ENCODE results near the gene C16orf54.
A peak's percentile ranks its signal among the peaks of the same experiment; 100 is the strongest.
"Not testable (repeated sequence)": the region's sequence is repeated elsewhere in the genome, so short reads cannot be mapped to it uniquely, and the experiment has no call there.

Gene C16orf54

DNA sequence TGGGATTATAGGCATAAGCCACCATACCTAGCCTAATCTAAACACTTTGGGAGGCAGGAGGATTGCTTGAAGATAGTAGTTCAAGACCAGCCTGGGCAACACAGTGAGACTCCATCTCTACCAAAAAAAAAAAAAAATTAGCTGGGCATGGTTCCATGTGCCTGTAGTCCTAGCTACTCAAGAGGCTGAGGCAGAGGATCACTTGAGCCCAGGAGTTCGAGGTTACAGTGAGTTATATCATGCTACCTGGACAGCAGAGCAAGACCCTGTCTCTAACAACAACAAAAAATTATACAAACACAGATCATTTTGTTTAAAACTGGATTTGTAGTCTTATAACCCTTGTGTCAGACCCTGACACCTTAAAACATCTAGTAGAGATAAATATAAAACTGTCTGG lies 7.7 kb upstream of the C16orf54 start:
- TF ChIP-seq CTCF (IDR thresholded peaks at IDR 0.05), result no peak
- no peaks in the 10 kb centered on the region for H3K4me1 ChIP-seq
- no peak for DNase-seq
- no peaks in the 10 kb centered on the region for H3K27me3 ChIP-seq
- H3K9me3 ChIP-seq, result no peaks in the 10 kb centered on the region
- intact Hi-C loops (cut with DNase I; ENCODE audit: low total_unique reads), result no loop called here
- H3K36me3 ChIP-seq, result no peaks in the 10 kb centered on the region
- H3K4me3 ChIP-seq, result no peak overlapping the region
- no peak overlapping the region for H3K27ac ChIP-seq

- H3K4me1 ChIP-seq; H3K4me3 ChIP-seq; H3K9me3 ChIP-seq; DNase-seq; H3K36me3 ChIP-seq; intact Hi-C loops (cut with DNase I; ENCODE audit: low total_unique reads); H3K27ac ChIP-seq: not testable (repeated sequence)
- peaks cover 0 to 16% of the 10 kb centered on the region in 2 donors for H3K27me3 ChIP-seq
Observed at GRCh38 chr16:29748760-29749149, 3.0 kb upstream of the C16orf54 start.

DNA sequence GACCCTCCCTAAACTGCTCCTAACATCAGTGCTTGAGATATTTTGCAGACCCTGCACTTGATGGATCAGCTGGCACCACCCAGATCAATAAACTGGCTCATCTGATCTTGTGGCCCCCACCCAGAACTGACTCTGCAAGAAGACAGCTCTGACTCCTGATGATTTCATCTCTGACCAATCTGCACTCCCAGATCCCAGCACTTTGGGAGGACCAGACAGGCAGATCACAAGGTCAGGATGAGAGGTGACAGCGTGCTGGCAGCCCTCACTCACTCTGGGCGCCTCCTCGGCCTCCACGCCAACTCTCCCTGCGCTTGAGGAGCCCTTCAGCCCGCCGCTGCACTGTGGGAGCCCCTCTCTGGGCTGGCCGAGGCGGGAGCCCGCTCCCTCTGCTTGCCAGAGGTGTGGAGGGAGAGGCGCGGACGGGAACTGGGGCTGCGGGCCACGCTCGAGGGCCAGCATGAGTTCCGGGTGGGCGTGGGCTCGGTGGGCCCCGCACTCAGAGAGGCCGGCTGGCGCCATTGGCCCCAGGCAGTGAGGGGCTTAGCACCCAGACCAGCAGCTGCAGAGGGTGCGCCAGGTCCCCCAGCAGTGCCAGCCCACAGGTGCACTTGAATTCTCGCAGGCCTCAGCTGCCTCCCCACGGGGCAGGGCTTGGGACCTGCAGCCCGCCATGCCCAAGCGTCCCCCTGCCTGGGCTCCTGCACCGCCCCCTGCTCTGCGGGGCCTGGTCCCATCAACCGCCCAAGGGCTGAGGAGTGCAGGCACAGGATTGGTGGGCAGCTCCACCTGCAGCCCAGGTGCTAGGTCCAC lies 2.4 kb upstream of the C16orf54 start:
- H3K27me3 ChIP-seq, result peaks cover 0 to 17% of the 10 kb centered on the region in 2 donors
- H3K4me1 ChIP-seq, result no peaks in the 10 kb centered on the region
- H3K9me3 ChIP-seq, result no peaks in the 10 kb centered on the region
- H3K4me3 ChIP-seq, result no peak overlapping the region
- H3K36me3 ChIP-seq, result no peaks in the 10 kb centered on the region
- H3K27ac ChIP-seq, result no peak overlapping the region
- intact Hi-C loops (cut with DNase I; ENCODE audit: low total_unique reads), result no loop called here
- DNase-seq, result no peak
- TF ChIP-seq CTCF (IDR thresholded peaks at IDR 0.05), result no peak

- H3K4me3 ChIP-seq; H3K36me3 ChIP-seq; intact Hi-C loops (cut with DNase I; ENCODE audit: low total_unique reads); DNase-seq; H3K9me3 ChIP-seq; H3K4me1 ChIP-seq; H3K27ac ChIP-seq: not testable (repeated sequence)
- H3K27me3 ChIP-seq, result peaks cover 0 to 27% of the 10 kb centered on the region in 2 donors
Observed at GRCh38 chr16:29746518-29746917, 728 bp upstream of the C16orf54 start.

DNA sequence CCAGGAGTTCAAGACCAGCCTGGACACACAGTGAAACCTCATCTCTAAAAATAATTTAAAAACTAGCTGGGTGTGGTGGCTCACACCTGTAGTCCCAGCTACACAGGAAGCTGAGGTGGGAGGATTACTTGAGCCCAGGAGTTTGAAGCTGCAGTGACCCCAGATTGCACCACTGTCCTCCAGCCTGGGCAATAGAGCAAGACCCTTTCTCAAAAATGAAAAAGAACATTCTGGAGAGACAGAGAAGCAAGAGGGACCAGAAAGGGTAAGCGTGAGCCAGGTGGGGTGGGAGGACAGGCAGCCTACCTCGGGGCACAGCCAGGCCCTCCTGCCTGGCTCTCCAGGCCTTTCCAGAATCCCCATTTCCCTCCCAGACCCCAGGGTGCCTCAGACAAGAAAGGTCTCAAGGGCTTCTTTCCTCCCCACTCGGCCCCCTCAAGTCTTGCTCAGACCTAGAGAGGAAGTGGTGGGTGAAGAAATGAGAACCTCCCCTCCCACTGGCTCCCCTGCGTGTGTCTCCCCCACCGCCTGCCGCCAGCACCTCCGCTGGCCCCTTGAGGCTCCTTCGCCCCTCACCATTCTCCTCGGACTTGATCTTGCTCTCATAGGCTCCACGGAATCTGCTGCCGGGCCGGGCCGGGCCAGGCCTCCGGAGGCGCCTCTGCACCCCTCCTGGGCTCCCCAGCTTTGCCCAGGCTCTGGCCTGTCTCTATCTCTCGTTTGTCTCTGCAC lies 503 bp downstream of the C16orf54 start:
- no peak for DNase-seq
- intact Hi-C loops (cut with DNase I; ENCODE audit: low total_unique reads), result no loop called here
- peaks cover 0 to 32% of the 10 kb centered on the region in 2 donors for H3K27me3 ChIP-seq
- no peak for TF ChIP-seq CTCF (IDR thresholded peaks at IDR 0.05)
- no peaks in the 10 kb centered on the region for H3K9me3 ChIP-seq
- H3K4me1 ChIP-seq, result no peaks in the 10 kb centered on the region
- peak overlapping the region; percentile 22 to 27 for H3K4me3 ChIP-seq
- H3K27ac ChIP-seq, result no peak overlapping the region
- H3K36me3 ChIP-seq, result no peaks in the 10 kb centered on the region

- no peak for TF ChIP-seq CTCF (IDR thresholded peaks at IDR 0.05)
- intact Hi-C loops (cut with DNase I; ENCODE audit: low total_unique reads), result no loop called here
- Histone ChIP-seq H3K9me3 (no peaks in the 10 kb centered on the region), H3K4me1 (no peaks in the 10 kb centered on the region), H3K36me3 (no peaks in the 10 kb centered on the region), H3K4me3 (no peak overlapping the region), H3K27ac (no peak overlapping the region), H3K27me3 (peaks cover 0 to 32% of the 10 kb centered on the region in 2 donors)
- DNase-seq, result no peak
Observed at GRCh38 chr16:29744541-29745101, 1.2 kb downstream of the C16orf54 start.
